GM18519 (cell line): ENCODE data around the gene ENTPD3.

ENCODE experiments used
- ATAC-seq: cut with Tn5 transposase; IDR thresholded peaks from one replicate; pipeline ENCODE4 v1.9.1; 2021; ENCODE audit warnings: mild to moderate bottlenecking, moderate library complexity; ENCODE audit not compliant: unreplicated experiment, low FRiP score

The ENTPD3 gene

DNA sequence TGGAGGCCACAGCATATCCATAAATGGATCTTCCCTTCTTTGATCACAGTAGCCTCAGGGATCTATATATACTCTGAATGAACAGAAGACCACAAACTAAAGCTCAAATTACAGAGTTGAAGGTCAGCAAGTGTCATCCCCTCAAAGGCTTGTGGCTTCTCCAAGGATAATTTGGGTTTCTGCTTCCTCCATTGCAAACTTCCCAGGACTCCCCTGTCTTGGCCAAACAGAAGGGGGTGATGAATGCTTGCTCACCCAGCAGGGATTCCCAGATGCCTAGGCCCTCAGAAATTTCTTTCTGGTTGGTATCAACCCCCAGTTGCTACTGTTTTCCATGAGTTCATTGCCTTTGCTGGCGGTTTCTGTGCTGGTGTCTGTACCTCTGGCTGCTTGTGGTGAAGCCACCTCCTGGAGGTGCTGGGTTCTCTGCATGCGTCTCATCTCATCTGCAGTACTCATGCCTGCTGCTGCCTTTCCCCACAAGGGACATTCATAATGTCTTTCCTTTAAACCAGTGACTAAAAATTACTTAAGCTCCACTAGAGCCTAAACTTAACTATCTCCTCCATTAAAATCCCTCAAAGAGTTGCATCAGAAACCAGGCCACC is 17.7 kb downstream of the ENTPD3 start:
- no peak for ATAC-seq

- no peak for ATAC-seq
Measured at GRCh38 chr3:40407007-40407406, 20.0 kb downstream of the ENTPD3 start.

- no peak for ATAC-seq
Measured at GRCh38 chr3:40407611-40408010, 20.6 kb downstream of the ENTPD3 start.

GRCh38 chr3:40414270-40414669 is 27.3 kb downstream of the ENTPD3 start:
- no peak for ATAC-seq

- no peak for ATAC-seq
Measured at GRCh38 chr3:40417845-40418543, 31.0 kb downstream of the ENTPD3 start.

- ATAC-seq: no peak
Measured at GRCh38 chr3:40422861-40423260, 35.9 kb downstream of the ENTPD3 start.

DNA sequence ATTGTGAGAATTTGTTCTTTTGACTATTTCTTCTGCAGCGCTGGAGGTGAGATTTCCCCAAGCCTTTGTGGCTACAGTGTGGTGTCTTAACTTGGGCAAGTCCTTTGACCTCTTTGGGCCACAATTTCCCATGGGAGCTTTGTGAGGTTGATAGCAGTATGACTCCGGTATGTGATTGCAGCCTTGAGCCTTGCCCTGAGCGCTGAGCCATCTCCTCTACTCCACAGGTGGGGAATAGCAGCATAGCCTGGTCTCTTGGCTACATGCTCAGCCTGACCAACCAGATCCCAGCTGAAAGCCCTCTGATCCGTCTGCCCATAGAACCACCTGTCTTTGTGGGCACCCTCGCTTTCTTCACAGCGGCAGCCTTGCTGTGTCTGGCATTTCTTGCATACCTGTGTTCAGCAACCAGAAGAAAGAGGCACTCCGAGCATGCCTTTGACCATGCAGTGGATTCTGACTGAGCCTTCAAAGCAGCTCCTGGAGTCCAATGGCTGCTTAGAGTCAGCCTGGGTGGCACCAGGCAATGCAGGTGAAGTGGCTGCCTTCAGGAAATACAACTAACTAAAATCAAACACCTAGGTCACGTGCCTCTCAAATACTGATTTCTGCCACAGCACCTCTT is 40.2 kb downstream of the ENTPD3 start:
- no peak for ATAC-seq

DNA sequence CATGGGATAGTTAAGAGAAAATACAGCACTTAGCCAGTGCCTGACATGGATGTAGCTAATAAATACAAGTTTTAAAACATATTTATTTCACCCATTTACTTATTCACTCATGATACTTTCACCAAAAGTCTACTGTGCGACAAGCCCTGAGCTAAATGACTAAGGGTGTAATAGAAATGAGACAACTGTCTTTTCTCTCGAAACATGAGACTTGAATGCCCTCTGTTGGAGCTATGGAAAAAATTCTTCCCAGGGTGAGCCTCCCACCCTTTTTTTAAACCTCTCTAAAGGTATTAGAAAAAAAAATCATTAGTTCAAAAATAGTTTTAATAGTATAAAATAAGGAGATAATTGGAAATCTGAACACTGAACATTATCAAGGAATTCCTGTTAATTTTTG is 45.8 kb downstream of the ENTPD3 start:
- ATAC-seq: no peak

- ATAC-seq: no peak
Measured at GRCh38 chr3:40437889-40438288, 50.9 kb downstream of the ENTPD3 start.

DNA sequence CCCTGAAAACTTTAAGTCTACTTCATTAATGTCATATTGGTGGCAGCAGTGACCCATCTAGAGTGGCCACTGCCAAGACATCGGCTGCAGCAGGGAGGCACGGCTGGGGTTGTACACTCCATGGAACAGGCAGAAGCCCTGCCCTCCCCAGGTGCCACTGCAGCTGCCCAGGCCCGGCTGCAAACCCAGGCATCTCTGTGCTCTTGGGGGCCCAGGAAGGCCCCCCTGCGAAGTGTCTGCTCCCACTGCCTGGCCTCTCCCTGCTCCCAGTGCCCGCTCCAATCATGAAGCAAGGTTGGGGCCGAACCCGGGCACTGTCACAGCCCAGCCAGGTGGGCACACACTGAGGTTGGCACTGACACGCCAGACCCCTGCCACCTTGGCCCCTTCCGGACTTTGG is 58.1 kb downstream of the ENTPD3 start:
- no peak for ATAC-seq

- ATAC-seq: no peak
Measured at GRCh38 chr3:40445880-40446279, 58.9 kb downstream of the ENTPD3 start.

DNA sequence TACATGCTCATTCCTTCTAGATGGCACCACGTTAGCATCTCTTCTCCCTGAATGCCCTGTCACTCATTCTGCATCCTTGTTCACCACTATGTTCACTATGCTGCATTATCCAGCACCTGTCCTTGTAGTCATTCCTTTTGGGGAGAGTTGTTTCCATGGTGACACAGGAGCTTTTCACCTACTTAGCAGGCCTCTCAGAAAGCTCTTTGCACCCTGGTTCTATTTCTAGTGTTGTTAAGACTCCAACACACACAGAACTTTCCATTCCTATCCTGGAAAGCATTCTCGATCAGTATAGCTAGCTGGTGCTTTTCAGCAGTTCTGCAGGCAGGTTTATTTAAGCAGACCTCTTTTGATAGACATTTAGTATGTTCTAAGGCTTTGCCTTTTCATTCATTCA is 63.5 kb downstream of the ENTPD3 start:
- no peak for ATAC-seq

- ATAC-seq: no peak
Measured at GRCh38 chr3:40451551-40451950, 64.6 kb downstream of the ENTPD3 start.

- ATAC-seq: no peak
Measured at GRCh38 chr3:40452057-40452456, 65.1 kb downstream of the ENTPD3 start.

GRCh38 chr3:40452562-40452875 is 65.5 kb downstream of the ENTPD3 start:
- no peak for ATAC-seq

- ATAC-seq: peak; percentile 94
Measured at GRCh38 chr3:40452876-40453730, 66.1 kb downstream of the ENTPD3 start.

GRCh38 chr3:40453933-40454332 is 66.9 kb downstream of the ENTPD3 start:
- no peak for ATAC-seq

GRCh38 chr3:40455328-40455727 is 68.3 kb downstream of the ENTPD3 start:
- ATAC-seq: no peak

- no peak for ATAC-seq
Measured at GRCh38 chr3:40456279-40456939, 69.4 kb downstream of the ENTPD3 start.

- peak; percentile 50 for ATAC-seq
Measured at GRCh38 chr3:40456940-40457823, 70.2 kb downstream of the ENTPD3 start, which contains the start of gene RPL14. Gene RPL14, plus strand, starts transcription at chr3:40457339. Its CDS starts 133 bp downstream, at chr3:40457472.
